IPS-18c (cell line): ENCODE measurements around the gene UBE2QL1.

Experiments
- H3K4me3 ChIP-seq: 2 replicates; pipeline ENCODE4 v1.7.0; 2013; ENCODE audit warnings: low read depth, mild to moderate bottlenecking, low read length, moderate library complexity; ENCODE audit not compliant: insufficient read depth
- H3K9me3 ChIP-seq: one replicate; pipeline ENCODE4 v1.6.1; 2013; ENCODE audit warnings: mild to moderate bottlenecking, low read length, moderate library complexity; ENCODE audit not compliant: control insufficient read depth, insufficient read depth

Gene UBE2QL1

DNA sequence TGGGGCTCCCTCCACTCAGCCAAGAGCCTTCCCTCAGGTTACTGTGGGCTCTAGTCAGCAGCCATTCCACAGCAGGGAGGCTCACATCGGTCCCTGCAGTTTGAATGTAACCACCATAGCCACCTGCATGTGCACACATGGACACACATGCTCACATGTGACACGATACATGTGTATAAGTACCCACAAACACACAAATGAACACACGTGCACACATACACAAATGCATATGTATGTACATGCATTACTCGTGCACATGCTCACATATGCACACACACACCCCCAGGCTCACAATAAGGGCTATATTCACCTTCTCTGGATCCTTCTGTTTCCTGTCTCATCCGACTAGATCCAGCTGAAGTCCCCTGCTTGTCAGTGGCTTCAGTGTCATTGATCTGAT is 36.2 kb downstream of the UBE2QL1 start:
- Histone ChIP-seq H3K9me3 (no peaks in the 10 kb centered on the region), H3K4me3 (no peak overlapping the region)

DNA sequence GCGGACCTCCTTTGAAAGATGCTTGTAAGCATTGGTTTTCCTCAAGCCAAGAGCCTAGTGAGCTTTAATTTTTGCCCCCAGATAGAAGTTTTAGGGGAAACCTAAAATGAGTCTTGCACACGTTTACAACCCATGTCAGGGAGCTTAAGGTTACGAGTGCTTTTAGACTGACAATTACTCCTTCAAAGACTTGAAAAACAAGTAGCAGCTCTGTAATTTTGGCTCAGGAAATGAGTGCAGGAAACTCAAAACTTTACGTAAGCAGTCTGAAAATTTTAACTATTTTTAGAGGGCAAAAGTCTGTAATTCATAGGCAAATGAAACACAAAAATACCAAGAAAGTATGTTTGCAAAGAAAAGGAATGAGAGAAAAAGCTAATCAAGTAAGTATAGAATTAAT is 36.8 kb downstream of the UBE2QL1 start:
- H3K4me3 ChIP-seq = no peak overlapping the region
- H3K9me3 ChIP-seq = no peaks in the 10 kb centered on the region

DNA sequence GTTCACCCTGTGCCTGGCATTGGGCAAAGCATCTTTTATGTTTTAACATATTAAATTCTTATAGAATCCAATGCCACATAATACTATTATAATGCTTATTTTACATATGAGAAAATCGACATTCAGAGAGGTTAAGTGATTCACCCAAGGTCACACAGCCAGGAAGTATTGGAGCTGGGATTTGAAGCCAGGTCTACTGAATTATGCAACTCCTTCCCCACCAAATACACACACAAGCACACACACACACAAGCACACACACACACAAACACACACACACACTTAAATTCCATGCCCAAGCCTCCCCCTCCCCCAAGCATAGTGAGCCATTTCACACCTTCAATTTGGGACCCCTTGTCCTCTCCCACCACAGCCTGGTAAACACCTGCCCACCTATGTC is 37.4 kb downstream of the UBE2QL1 start:
- no peaks in the 10 kb centered on the region for H3K9me3 ChIP-seq
- H3K4me3 ChIP-seq = no peak overlapping the region

DNA sequence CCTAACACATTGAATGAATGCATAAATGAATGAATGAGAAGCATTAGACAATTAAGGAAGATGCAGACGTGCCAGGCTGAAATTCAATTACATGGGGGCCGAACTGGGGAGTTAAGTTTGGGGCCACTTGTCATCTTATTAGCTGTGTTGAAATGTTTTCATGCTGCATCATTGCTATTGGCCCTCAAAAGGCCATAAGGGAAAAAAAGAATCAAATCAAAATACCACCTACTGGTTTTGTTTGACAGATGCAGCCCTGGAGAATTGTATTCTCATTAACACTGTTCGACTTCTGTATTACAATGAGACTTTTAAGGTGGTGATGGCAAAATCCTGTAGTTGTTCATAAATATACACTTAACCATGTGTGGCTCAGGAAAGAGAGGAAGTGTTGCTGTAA is 38.4 kb downstream of the UBE2QL1 start:
- Histone ChIP-seq H3K4me3 (no peak overlapping the region), H3K9me3 (no peaks in the 10 kb centered on the region)

DNA sequence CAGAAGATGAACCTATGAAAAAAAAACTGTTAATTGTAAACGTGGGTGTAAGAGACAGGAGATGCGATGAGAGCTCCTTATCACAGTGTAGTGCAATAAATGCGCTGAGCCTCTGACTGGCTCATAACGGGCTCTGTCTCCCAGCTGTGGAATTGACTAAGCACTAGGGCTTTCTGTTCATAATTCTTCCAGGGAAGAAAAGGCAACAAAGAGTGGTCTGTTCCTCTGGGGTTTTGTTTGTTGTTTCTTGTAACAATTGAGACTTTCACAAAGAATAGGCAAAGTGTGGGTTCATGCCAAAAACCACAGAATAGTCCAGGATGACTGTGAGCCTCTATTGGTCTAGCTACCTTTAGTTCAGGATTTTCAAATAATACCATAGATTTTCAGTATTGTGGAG is 39.4 kb downstream of the UBE2QL1 start:
- Histone ChIP-seq H3K4me3 (no peak overlapping the region), H3K9me3 (no peaks in the 10 kb centered on the region)

DNA sequence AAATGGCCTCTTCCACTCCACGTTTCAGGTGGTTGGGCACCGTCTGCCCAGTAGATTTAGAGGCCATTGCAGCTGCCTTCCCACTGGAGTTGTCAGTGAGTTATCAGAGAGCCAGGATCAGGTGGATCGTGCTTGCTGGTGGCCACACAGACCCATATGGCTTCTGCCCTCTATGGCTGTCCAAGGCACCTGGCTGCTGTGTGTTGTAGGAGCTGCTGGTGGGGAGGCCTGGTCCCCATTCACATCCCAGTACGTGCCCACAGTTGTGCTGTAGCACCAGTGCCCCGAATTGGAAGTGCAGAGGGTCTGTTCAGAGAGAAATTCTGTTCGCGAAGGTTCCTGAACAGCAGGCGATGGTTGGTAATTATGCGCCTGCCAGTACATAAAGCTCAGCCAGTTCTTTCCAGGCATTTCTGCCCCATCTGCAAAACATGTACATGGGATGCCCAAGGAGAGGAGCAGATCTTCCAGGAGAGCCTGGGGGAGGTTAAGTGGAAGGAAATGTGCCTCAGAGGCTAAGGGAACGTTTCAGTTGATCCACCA is 41.1 kb downstream of the UBE2QL1 start:
- Histone ChIP-seq H3K4me3 (no peak overlapping the region), H3K9me3 (no peaks in the 10 kb centered on the region)

DNA sequence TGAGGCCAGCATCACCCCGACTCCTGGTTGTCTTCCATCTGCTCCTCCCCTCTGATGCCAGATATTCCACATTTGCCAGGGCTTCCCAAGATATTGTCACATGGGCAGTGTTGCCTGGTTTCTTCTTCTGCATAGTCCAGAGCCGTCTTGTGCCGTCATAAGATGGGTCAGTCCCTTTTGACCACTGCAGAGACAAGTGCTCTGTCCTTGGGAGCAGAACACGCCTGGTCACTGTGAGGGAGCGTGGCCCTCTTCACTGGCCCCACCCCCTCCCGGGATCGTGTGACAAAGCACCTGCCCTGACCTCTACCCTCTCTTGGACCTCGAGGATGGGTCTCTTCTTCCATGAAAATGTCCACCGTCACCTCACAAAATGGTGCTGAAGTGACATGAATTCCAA is 41.6 kb downstream of the UBE2QL1 start:
- Histone ChIP-seq H3K4me3 (no peak overlapping the region), H3K9me3 (no peaks in the 10 kb centered on the region)

DNA sequence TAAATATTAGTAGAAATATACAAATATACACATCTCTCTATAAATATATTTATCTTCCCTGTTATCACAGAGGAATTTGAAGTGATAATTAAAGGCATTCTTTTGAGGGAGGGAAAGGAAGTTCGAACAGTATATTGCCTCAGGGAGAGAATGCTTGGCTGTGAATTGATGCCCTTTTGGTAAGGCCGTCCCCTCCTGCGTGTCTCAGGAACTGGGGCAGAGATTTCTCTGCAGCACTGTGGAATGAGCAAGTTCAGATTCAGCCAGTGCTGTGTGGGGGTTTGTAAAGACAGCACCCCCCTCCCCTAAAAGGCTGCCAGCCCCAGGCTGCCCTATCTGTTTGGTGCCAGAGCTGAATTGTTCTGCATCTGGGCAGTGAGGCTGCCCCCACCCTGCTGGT is 42.0 kb downstream of the UBE2QL1 start:
- Histone ChIP-seq H3K4me3 (no peak overlapping the region), H3K9me3 (no peaks in the 10 kb centered on the region)

DNA sequence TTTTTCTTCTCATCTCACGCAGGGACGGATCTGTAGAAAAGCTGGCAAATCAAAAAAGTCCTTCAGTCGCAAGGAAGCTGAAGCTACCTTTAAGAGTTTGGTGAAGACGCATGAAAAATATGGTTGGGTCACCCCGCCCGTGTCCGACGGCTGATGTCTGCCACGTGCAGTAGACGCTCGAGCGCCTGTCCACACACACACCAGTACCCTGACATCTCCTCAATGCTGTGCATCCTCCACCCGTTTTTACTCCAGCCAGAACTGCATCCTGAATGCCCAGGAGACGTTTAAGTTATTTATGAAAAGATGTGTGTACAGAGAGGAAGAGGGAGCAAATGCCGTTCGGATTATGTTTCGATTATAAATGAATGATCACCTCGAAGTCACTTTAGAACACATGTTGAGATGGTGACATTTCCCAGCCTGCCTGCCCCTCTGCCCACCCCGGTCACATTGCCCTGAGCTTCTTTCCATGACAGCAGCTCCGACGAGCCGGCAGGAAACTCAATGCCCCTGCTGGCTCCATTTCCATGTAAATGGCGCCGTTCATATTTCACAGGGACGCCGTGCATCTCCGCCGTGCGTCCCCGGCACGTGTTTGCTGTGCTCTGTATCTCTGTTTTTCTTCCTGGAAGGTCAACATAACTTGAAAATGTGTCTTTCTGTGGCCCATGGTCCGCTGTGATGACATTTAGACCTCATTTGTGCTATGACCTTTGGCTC is 42.7 kb downstream of the UBE2QL1 start:
- Histone ChIP-seq H3K9me3 (no peaks in the 10 kb centered on the region), H3K4me3 (no peak overlapping the region)

DNA sequence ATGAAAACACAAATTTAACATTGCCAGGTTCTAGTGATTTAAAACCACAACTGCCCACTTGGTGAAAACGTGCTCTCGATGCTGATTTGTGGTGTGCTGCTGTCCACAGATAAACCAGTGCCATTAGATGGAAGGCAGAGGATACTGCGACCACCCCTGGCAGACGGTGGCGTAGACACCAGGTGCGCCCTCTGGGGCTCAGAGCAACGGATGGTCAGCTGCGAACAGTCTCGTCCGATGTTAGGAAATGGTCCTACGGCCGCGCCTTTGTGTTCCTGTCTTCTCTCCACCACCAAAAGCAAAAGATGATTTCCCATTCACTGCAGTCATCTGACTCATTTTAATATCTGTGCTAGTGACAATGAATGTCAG is 43.2 kb downstream of the UBE2QL1 start:
- Histone ChIP-seq H3K9me3 (peaks cover 2% of the 10 kb centered on the region), H3K4me3 (no peak overlapping the region)

DNA sequence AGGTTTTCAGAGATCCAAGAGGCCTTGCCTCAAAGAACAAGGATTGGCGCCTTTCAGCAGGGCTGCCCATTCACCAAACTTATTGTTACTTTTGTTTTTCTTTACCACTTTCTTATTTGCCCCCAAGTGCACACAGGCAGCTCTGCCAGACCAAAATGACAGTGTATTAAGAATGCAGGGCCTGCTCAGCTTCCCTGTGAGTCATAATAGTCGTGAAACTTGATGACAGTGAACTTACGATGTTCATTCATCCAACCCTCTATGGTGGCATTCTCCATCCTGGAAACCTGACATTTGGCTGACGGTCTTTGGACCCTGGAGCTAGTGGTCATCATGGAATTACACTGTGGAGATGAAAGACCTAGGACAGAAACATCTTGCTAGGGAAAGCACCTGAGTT is 44.3 kb downstream of the UBE2QL1 start:
- Histone ChIP-seq H3K9me3 (peaks cover 2% of the 10 kb centered on the region), H3K4me3 (no peak overlapping the region)

DNA sequence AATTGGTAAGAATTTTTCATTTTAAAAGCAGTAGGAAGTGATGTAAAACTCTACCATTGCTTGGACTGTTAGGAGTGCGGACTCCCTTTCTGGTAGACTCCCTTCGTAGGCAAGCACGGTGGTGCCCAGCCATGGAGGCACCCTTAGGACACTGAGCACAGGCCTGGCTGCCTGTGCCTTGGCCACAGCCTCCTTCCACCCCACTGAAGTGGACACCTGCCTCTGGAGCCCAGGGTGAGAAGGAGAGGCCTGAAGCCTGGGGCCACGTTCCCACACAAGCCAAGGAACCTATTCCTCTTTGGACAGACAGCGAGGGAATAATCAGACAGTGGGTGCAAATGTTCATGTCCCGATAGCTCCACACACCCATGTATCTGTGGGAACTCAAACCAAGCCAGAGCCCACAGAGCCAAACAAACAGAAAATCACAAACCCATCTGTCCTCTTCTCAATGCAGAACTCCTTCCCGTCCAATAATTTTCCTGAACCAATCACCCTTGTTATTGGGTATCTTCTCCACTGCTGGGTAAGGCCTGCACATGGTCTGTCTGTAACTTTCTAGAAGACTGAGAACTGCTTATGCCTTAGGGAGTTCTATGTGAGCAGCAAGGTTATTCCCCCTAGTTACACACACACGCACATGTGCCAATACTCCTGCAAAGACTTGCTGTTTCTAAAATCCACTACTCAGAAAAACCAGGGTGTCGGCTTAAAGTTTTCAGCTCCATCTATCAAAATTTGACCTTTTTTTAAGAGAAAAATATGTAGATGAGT is 45.2 kb downstream of the UBE2QL1 start:
- Histone ChIP-seq H3K4me3 (no peak overlapping the region), H3K9me3 (peaks cover 2% of the 10 kb centered on the region)

DNA sequence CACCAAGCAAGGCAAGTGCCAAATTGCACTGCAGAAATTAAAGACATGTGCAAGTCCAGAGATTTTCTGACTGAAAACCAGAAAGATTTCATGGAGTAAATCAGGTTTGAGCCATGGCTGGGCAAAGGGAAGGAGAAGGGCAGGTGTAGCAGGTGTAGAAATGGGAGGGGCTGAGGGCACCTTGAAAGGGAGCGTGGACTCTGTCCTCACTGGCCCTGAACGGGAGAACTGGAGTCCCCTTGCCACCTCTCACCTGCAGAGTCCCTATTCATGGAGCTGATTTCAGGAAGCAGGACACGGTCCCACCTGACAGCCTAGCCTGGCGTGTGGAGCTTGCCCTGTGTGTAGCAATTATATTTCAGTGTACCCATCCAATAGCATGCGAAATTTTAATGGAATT is 46.3 kb downstream of the UBE2QL1 start:
- Histone ChIP-seq H3K4me3 (no peak overlapping the region), H3K9me3 (peaks cover 2% of the 10 kb centered on the region)

DNA sequence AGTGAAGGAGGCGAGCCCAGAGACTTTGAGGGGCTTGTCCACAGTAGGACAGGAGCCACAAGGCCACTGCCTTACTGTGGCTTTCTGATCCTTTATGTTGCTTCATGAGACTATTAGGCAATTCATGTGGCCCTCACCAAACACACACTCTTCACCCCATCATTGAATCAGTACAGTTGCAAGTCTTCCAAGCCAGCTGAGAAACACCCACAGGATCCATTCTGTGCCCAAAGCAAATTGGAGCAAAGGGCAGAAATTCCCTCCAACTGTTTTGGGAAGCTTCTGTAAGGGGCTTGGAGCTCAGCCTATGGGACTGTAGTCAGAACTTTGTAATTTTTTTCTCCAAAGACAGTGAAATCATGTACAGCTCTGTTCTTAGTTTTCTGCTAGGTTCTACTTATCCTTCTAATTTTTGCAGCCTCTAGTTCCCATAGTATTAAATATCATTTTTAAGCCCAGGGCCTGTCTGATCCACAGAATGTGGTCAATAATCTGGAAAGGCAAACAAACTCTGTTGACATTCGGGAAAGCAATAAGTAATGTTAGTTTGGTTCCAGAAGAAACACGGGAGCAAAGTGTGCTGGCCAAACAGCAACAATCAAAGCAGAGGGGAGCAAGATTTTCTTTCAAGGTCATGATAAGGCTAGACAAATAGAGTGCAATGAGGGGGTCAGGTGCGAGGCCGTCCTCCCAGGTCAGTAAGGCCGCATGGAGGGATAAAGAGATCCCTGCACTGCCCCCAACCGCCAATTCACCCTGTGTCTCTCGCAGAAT is 47.0 kb downstream of the UBE2QL1 start:
- H3K4me3 ChIP-seq = no peak overlapping the region
- peaks cover 2% of the 10 kb centered on the region for H3K9me3 ChIP-seq

DNA sequence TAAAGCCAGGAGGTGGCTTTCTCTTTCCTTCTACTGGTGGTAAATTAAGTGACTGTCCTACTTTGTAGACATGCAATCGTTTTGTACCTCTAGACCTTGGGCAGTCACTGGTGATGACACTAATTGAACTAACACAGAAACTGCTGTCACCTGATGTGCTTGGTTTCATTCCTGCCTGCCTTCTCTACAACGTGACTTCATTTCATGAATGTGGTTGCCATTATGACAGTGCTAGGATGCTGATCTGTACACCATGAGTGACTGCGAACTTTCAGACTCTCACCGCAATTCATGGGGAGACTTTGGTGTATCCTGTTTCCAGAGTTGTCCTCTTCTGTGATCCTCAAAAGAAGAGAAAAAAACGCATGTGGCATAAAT is 47.5 kb downstream of the UBE2QL1 start:
- Histone ChIP-seq H3K9me3 (peaks cover 2% of the 10 kb centered on the region), H3K4me3 (no peak overlapping the region)

DNA sequence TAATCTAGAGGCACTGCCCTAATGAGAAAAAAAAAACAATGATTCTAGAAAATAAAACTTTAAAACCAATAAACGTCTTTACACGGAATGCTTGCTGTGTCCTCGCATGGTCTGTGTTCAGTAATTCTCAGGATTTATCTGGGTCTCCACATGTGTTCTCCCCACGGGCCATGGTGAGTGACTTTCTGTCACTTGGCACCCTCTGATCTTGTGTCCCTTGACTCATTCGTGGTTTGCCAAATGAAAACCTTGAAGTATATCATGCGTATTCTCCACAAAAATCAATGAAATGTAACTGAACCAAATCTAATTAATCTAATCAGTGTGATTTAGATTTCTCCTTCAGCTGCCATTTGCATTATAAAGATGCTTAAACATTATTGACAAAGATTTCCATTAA is 48.0 kb downstream of the UBE2QL1 start:
- Histone ChIP-seq H3K4me3 (no peak overlapping the region), H3K9me3 (peaks cover 2% of the 10 kb centered on the region)

DNA sequence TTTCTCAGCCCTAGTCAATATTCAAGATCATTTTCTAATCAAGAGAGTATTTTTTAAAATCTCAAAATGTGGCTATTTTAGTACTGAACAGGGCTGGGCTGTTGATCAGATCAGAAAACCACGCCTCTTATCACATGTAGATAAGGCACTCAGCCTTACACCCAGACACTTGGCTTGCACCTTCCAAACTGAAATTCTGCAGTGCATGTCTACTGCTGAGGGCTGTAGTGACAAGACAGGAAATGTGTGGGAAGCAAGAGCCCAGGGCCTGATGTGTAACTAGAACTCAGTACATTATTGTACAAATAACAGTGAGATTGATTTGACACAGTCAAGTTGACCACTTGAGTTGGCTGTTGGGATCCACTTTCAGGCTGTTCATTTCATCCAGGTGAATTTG is 48.6 kb downstream of the UBE2QL1 start:
- Histone ChIP-seq H3K4me3 (no peak overlapping the region), H3K9me3 (peaks cover 2% of the 10 kb centered on the region)

DNA sequence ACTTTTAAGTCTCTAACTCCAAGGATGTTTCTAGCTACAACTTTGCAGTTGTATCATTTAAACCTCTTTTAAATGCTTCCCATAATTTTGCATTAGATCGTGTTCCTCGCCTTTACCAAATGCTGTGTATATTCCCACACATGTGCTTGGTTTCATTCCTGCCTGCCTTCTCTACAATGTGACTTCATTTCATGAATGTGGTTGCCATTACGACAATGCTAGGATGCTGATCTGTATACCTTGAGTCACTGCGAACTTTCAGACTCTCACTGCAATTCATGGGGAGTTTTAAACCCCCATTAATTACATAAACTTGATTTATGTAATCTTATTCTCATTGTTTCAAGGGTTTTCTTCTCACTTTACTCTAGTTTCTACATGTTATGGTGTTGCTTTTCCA is 50.3 kb downstream of the UBE2QL1 start:
- no peak overlapping the region for H3K4me3 ChIP-seq

More for the DNA sequence above, 50.3 kb downstream of the UBE2QL1 start:
- H3K9me3 ChIP-seq = peaks cover 2% of the 10 kb centered on the region
